SJSA1 (cell line): ENCODE results near the gene MICOS13. TPM values are rescaled to one million over a fixed set of nuclear protein-coding genes. Genes with fewer than 3 reads are reported as not detected.

Experiments used
- DNase-seq, 2 experiments: peaks; one replicate each; pipeline ENCODE4 v3.0.0-alpha.2; 2015 to 2020; ENCODE audit warnings: low spot score in 2 of 2, low read depth in 1 of 2
- H3K27ac ChIP-seq: fragments of 250-450 bp; sonication (Bioruptor Pico); 2 replicates; pipeline ENCODE4 v1.5.1; 2020; ENCODE audit warnings: mild to moderate bottlenecking, moderate library complexity
- H3K27me3 ChIP-seq: fragments of 250-450 bp; sonication (Bioruptor Pico); replicated peaks from 2 replicates; pipeline ENCODE4 v1.5.1; 2020; ENCODE audit warnings: mild to moderate bottlenecking, moderate library complexity
- H3K36me3 ChIP-seq: fragments of 250-450 bp; sonication (Bioruptor Pico); 2 replicates; pipeline ENCODE4 v1.5.1; 2020; ENCODE audit warnings: mild to moderate bottlenecking
- H3K4me1 ChIP-seq: fragments of 250-450 bp; sonication (Bioruptor Pico); replicated peaks from 2 replicates; pipeline ENCODE4 v1.6.1; 2021; ENCODE audit warnings: mild to moderate bottlenecking
- H3K4me3 ChIP-seq: fragments of 250-450 bp; sonication (Bioruptor Pico); 2 replicates; pipeline ENCODE4 v1.5.1; 2020; ENCODE audit warnings: mild to moderate bottlenecking
- H3K9me3 ChIP-seq: fragments of 250-450 bp; sonication (Bioruptor Pico); replicated peaks from 2 replicates; pipeline ENCODE4 v1.5.1; 2020; ENCODE audit warnings: mild to moderate bottlenecking
- total RNA-seq: library from RNA; depleted of rRNA; stranded (reverse); fragments of >200 nt; shearing (Covaris generic); gene quantifications from 2 replicates; pipeline ENCODE4 v1.2.3, GENCODE V29; 2014; rRNA removed

Gene MICOS13
- total RNA-seq, 1 experiment from 2014 or later = 48.9 TPM

DNA sequence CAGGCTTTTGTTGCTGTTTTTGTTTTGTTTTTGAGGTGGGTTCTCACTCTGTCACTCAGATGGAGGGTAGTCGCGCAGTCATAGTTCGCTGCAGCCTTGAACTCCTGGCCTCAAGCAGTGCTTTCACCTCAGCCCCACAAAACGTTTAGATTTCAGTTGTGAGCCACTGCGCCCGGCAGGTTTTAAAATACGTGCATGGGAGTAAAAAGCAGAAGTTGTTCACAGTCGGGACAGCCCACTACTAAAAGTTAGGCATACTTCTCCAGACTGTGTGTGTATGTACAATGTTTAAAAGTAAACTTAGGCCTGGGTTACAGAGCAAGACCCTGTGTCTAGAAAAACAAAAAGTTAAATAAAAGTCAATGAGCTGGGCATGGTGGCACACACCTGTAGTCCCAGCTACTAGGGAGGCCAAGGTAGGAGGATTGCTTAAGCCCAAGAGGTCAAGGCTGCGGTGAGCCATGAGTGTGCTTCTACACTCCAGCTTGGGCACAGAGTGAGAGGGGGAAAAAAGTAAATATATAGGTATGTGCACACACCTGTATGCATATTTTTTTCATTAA is 51.3 kb downstream of the MICOS13 start:
- Histone ChIP-seq H3K36me3 (peaks cover 89% of the 10 kb centered on the region), H3K4me3 (no peak overlapping the region), H3K27me3 (no peaks in the 10 kb centered on the region), H3K4me1 (peaks cover 5% of the 10 kb centered on the region), H3K9me3 (no peaks in the 10 kb centered on the region), H3K27ac (no peak overlapping the region)
- no peak for DNase-seq

DNA sequence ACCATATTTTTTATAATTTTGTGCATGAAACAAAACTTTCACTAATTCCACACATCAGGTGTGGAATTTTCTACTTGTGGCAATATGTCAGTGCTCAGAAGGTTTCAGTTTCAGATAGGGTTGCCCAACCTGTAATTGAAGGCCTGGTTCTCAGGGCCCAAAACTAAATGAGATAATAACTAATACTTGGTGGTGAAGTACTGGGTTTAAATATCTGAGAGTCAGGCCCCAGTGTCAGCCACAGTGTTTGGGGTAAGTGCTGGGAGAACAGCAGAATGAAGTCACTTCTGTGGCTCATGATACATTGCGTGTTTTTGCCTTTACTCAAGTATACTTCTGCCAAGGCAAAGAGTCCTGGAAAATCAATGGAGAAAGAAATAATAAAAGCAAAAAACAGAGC is 51.9 kb downstream of the MICOS13 start:
- DNase-seq = no peak
- H3K9me3 ChIP-seq = no peaks in the 10 kb centered on the region
- H3K27me3 ChIP-seq = no peaks in the 10 kb centered on the region
- no peak overlapping the region for H3K4me3 ChIP-seq
- H3K27ac ChIP-seq = no peak overlapping the region
- peaks cover 89% of the 10 kb centered on the region for H3K36me3 ChIP-seq
- peaks cover 5% of the 10 kb centered on the region for H3K4me1 ChIP-seq

Other genes with a start within 250 kb of the MICOS13 start
- not detected in 2 replicates for gene ZNRF4, start 225.1 kb downstream of the MICOS13 start, total RNA-seq
- gene TINCR, start 112.6 kb downstream of the MICOS13 start, total RNA-seq = not detected in 2 replicates
- gene SAFB2, start 57.7 kb downstream of the MICOS13 start, total RNA-seq = 24.1 and 25.8 TPM in 2 replicates
- 41.0 and 70.9 TPM in 2 replicates for gene SAFB, start 57.4 kb downstream of the MICOS13 start, total RNA-seq
- gene HSD11B1L, start 511 bp upstream of the MICOS13 start, total RNA-seq = 2.1 and 5.2 TPM in 2 replicates
- 527 and 600 TPM in 2 replicates for gene RPL36, start 9.8 kb upstream of the MICOS13 start, total RNA-seq
- 95.6 and 116 TPM in 2 replicates for gene LONP1, start 39.6 kb upstream of the MICOS13 start, total RNA-seq
- not detected in 2 replicates for gene CATSPERD, start 40.1 kb upstream of the MICOS13 start, total RNA-seq
- 0.76 and 2.0 TPM in 2 replicates for gene PRR22, start 104.2 kb upstream of the MICOS13 start, total RNA-seq
- gene DUS3L, start 110.6 kb upstream of the MICOS13 start, total RNA-seq = 35.6 and 52.5 TPM in 2 replicates
- gene NRTN, start 124.6 kb upstream of the MICOS13 start, total RNA-seq = 17.6 and 32.9 TPM in 2 replicates
- gene FUT6, start 159.2 kb upstream of the MICOS13 start, total RNA-seq = not detected in 2 replicates
- not detected in 2 replicates for gene FUT3, start 170.9 kb upstream of the MICOS13 start, total RNA-seq
- not detected in 2 replicates for gene FUT5, start 190.0 kb upstream of the MICOS13 start, total RNA-seq
- 385 and 703 TPM in 2 replicates for gene NDUFA11, start 223.3 kb upstream of the MICOS13 start, total RNA-seq
- 1.9 and 3.2 TPM in 2 replicates for gene VMAC, start 224.4 kb upstream of the MICOS13 start, total RNA-seq
- 0.78 and 1.4 TPM in 2 replicates for gene CAPS, start 233.7 kb upstream of the MICOS13 start, total RNA-seq